CD4-positive, alpha-beta T cell treated with Interleukin-12 subunit alpha and Interleukin-12 subunit beta, for 1 hour (primary cell): ENCODE data around the gene AMOTL1.
"Not testable (repeated sequence)": the region's sequence is repeated elsewhere in the genome, so short reads cannot be mapped to it uniquely, and the experiment has no call there.

ENCODE experiments used
- DNase-seq: peaks from one replicate; pipeline ENCODE4 v3.0.0-alpha.2; 2020

AMOTL1 gene

DNA sequence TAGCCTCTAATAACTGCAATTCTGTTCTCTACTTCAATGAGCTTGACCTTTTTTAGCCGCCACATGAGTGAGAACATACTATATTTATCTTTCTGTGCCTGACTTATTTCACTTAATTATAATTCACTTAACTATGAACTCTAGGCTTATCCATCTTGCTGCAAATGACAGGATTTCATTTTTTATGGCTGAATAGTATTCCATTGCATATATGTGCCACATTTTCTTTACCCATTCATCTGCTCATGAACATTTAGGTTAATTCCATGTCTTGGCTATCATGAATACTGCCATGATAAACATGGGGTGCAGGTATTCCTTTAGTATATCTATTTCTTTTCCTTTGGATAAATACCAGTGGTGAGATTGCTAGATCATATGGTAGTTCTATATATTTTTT lies 120.0 kb downstream of the AMOTL1 start:
- DNase-seq: no peak

DNA sequence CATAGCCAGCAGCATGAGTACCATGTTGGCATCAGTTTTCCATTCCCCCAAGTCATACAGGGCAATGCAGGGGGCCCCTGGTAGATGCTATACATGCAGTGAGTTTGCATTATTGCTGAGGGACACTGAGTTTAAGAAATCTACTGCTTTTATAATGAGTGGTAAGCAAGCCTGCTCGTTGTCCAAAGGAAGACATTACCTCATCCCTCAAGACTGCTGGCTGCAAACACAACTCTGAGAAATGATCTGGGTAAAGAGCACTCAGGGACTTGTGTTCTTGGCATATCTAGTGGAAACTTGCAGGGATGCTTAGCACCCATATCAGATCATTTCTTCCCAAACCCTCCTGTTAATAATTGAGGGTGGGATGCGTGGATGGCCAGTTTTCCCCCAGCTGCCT lies 127.3 kb downstream of the AMOTL1 start:
- DNase-seq: no peak

- DNase-seq: no peak
Observed at GRCh38 chr11:94895971-94896370, 127.8 kb downstream of the AMOTL1 start.

- peak; percentile 31 for DNase-seq
Observed at GRCh38 chr11:94897330-94897768, 129.2 kb downstream of the AMOTL1 start.

- no peak for DNase-seq
Observed at GRCh38 chr11:94907226-94907625, 139.1 kb downstream of the AMOTL1 start.

DNA sequence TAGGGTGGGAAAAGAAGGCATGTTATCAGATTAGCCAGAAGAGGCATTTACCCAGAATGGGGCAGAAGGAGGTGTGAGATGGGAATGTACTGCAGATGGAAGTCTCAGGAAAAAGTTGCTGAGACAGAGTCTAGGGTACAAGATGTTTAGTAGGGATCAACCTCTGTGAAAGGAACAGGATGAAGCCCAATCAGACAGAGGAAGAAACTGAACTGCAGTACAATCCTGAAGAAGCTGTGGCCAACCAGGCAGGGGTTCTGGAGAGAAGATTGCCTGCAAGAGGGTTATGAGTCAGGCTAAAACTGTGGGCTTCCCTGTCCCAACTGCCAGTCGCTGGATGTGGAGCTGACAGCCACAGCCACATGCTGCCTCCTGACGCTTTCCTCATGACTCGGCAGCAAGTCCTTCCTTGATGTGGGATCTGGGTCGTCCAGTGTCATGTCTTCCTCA lies 141.2 kb downstream of the AMOTL1 start:
- no peak for DNase-seq

DNA sequence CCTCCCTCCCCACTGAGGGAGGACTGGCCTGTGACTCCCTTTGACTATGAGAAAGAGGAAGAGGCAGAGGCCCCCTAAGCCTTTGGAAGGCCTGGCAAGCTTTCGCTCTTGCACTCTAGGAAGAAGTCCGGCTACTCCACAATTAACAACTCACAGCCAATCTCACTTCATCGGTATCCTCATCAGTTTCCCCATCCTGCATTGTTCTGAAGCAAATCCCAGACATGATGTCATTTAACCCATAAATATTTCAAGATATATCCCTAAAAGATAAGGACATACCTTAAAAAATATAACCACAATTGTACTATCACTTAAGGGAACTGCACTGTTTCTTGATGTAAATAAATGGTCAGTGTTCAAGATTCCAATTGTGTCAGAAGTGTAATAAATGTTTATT lies 142.1 kb downstream of the AMOTL1 start:
- DNase-seq: no peak

DNA sequence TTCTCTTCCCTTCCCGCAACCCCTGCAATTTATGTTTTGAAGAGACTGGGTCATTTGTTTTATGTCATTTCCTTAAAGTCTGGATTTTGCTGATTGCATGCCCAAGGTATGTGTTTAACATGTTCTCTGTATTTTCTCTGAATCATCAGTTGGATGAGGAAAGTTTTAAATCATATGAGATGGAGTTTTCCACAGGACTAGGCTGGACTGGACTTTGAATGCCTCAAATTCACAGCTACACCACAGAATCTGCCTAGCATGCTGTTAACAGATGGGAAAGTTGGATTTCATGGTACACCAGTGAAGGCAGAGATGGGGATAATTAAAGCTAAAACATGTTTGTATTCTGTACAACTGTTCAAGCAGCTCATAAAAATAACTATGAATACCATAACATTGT lies 142.6 kb downstream of the AMOTL1 start:
- no peak for DNase-seq

DNA sequence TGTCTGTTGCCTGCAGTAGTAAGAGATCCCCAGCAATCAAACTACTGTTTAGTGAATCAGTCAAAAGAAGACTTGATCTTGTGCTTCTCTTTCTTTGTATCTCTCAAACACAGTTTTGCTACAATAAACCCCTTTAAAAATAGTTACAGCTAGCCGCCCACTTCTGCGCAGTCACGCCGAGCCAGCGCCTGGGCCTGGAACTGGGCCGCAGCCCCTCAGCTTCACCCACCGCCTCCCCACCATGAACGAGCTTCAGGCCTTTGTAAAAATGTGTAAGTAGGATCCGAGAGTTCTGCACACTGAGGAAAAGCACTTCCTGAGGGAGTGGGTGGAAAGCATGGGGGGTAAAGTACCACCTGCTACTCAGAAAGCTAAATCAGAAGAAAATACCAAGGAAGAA lies 144.7 kb downstream of the AMOTL1 start:
- DNase-seq: no peak

DNA sequence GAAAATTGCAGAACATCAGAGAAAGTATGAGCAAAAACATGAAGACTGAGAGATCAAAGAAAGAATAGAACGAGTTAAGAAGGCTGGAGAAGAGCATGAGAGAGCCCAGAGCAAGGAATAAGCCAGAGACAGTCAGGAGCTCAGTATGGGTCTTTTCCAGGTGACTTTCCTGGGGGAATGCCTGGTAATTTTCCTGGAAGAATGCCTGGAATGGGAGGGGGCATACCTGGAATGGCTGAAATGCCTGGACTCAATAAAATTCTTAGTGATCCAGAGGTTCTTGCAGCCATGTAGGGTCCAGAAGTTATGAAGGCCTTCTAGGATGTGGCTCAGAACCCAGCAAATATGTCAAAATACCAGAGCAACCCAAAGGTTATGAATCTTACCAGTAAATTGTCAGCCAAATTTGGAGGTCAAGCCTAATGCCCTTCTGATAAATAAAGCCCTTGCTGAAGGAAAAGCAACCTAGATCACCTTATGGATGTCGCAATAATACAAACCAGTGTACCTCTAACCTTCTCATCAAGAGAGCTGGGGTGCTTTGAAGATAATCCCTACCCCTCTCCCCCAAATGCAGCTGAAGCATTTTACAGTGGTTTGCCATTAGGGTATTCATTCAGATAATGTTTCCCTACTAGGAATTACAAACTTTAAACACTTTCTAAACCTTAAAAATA lies 145.7 kb downstream of the AMOTL1 start:
- DNase-seq: not testable (repeated sequence)

- DNase-seq: no peak
Observed at GRCh38 chr11:94920311-94920710, 152.2 kb downstream of the AMOTL1 start.

DNA sequence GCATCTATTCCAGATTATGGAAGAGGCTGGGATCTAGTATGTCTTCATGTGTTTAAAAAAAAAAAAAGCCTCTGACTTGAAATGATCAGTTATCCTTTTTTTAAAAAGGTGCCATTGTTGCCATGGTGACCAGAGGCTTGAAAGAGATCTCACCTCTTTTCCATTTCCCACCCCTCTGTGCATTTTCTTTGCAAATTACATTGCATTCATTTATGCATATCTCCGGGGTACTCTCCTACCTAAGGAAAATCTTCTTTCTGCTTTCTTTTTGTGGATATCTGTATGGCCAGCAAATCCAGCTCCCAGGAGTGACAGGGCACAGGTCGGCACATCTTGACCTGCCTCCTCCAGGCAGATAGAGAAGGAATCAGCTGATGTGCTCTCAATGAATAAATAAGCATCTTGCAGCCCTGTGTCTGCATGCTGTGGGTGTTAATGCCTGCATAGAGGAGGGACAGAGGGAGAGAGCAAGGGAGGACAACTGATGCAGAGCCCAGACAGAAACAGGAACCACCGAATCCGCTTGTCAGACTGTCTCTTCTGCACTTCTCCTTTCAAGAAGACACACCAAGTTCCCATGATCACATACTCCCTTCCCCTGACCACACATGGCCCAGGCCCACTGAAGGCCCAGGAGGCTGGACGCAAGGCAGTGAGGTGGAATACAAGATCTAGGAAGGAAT lies 154.3 kb downstream of the AMOTL1 start:
- no peak for DNase-seq

DNA sequence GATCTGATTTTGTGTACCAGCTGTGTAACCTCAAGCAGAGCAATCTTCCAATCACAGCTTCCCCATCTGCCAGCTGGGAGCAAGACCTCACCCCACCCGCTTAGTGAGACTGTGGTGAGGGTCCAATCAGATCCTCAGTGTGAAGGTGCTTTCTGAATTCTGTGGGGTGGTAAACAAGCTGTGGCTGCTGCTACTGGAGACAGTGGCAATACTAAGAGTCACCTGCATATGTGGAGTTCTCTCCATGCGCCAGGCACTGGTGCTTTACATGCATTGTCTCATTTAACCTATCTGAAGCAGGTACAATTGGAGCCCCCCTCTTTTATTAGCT lies 154.8 kb downstream of the AMOTL1 start:
- no peak for DNase-seq

DNA sequence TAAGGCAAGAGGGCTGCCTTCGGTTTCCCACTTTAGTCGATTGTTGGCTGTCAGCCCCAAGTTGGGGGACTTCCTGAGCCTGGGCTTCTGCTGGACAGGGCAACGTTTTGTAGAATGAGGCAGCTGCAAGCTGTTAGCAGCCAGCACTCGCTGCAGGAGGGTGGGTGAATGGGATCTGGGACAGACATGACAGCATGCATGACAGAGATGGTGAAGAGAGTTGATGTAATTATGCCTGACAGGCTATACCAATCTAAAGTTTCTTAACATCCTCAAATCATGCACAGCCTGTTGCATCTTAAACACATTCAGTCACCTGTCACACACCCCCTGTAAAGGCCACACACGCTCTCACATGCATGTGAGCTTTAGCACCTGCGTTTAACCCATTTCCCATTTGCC lies 156.0 kb downstream of the AMOTL1 start:
- DNase-seq: no peak

- peak; percentile 30 for DNase-seq
Observed at GRCh38 chr11:94924612-94925011, 156.5 kb downstream of the AMOTL1 start.

DNA sequence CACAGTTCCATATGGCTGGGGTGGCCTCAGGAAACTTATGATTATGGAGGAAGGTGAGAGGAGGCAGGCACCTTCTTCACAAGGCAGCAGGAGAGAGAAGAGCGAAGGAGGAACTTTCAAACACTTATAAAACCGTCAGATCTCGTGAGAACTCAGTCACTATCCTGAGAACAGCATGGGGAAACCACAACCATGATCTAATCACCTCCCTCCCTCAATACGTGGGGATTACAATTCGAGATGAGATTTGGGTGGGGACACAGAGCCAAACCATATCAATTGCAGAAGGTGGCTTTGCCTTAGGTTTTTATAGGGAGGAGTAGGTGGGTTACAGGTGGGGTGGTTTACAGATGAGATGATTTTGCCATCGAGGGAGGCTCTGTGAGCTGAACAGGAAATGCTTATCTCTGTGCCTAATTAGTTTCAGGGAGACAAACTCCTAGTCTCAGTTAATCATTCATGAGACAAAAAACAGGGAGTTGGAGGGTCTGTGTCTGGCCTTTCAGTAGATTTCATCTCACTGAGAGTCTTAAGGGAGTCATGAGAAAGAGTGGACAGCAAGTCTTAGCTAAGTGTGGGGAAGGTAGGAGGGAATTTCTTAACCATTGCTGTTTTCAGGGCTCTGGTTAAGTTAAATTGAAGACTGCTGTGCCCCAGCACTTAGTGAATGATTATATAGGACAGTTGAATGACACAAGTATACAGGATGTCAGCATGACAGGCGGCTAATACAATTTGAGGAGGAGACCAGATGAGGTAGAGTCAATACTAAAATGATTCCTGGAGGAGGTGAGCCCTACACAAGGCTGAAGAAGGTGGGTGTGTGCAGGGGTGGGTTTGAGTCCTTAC lies 157.5 kb downstream of the AMOTL1 start:
- DNase-seq: no peak

DNA sequence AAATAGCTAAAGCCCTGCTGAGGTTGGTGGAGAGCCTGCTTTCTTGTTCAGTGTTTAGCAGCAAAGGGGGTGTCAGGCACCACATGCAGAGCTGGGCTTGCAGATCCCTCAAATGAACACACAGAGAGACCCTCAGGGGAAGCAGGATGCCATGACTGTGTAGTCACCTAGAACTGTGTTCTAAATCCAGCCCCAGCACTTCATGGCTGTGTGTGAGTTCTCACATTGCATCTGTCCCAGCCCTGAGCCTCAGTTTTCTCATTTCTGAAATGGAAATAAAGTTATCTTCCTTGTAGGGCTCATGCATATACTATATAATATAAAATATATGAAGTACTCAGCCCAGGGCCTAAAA lies 158.1 kb downstream of the AMOTL1 start:
- DNase-seq: no peak
